Stimulated activated CD8-positive, alpha-beta memory T cell treated with anti-CD3 and anti-CD28 coated beads, Interleukin-2, amount 100 ng/mL, for 48 hours (primary cell): ENCODE data around the gene CDC6.

Source experiments
- DNase-seq, 2 donors: peaks; one replicate each; pipeline ENCODE4 v3.0.0-alpha.2; 2020; ENCODE audit warnings: low read depth in 2 of 2

CDC6 gene

DNA sequence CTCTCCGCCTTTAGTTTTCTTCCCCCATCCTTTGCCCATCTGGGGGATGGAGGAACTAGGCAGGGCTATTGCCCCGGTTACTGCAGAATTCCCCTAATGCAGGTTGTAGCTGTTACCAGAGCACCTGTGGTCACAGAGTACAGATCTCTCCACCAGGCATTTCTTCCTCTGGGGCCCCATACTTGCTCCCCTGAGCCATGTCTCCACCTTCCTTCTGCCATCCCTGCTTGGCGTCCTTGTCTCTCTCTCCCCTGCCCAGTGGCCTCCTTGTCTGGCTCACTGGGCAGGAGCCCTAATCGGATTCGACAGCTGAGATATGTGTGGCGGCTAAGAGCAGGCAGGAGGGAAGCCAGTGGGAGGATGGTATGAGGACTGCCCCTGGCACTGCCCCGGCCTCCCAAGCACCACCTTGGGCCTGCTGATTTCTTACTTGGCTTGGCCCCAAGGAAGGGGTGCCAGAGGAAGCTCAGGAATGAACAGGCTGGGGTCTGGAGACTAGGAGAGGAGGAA, 23.3 kb downstream of the CDC6 start:
- DNase-seq = no peak

DNA sequence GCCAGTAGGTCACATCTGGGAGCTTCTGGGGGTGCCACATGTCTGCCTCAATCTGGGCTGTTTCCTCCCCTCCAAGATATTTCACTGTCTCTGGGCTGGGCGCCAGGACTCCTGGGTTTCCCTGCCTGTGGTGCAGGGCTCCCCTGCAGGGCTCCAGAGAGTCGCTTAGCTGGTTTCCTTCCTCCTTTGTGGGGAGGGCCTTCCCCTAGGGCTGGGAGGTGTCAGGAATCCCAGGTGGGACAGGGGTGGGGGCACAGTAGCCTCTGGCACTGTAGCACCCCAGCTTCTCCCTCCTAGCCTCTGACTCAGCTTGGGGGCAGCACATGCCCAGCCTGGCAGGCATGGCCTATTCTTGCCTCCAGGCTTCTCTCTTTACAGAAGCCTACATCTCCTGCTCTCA, 23.9 kb downstream of the CDC6 start:
- DNase-seq = no peak

DNA sequence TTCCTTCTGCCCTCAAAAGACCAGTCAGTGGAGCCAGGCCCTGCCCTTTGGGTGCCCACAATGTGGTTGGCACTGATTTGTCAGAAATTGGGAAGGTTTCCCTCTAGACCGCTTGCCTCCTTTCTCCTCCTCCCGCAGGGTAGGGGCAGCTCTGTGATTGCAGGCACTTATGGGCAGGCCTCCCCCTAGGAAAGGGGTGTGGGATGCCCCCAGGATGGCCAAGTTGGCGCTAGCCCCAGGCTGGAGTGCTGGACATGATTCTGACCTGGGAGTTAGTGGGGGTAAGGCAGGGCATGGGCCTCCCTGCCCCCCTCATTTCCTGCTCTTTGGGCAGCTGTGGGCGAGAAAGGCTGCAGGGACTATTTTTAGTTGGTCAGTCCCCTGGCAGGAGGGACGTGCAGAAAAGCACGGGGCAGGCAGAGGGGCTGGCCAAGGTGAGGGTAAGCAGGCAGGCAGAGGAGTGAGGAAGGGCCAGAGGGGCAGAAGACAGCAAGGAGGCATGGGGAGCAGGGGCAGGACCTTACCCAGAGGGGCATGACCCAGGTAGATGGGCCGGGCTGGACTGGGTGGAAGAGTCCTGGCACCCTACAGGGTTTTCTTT, 24.6 kb downstream of the CDC6 start:
- DNase-seq = no peak

DNA sequence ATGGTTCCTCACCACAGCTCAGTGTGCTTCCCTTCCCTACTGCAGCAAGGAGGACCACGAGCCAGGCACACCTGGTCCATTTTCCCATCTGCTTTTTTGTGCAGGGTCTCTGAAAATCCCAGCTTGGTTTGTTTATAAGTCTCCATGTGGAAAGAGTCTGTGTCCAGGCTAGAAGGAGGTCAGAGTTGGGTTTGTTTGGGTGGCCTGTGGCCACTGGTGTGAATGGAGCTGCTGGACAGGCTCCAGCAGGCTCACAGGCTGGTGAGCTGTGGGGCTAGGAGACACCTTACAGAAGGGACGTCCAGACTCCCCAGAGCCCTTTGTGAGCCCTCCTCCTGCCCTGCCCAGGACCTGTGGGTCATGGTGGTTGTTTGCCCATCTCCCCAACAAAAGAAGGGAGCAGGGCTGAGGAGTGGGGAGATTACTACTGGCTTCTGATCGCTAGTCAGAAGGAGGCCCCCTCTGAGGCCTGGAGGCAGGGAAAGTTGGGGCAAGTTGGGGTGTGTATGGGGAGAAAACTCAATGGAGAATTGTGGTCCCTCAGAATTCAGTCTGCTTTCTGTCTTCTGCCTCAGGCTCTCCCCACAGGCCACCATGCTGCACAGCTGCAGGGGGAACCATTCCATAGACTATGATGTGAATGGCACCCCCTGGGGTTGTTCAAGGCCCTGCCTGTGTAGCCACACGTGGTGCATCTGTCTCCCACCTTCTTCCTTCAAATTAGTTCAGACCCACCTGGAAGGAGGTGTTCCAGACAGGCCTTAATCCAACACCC, 25.4 kb downstream of the CDC6 start:
- DNase-seq = no peak

DNA sequence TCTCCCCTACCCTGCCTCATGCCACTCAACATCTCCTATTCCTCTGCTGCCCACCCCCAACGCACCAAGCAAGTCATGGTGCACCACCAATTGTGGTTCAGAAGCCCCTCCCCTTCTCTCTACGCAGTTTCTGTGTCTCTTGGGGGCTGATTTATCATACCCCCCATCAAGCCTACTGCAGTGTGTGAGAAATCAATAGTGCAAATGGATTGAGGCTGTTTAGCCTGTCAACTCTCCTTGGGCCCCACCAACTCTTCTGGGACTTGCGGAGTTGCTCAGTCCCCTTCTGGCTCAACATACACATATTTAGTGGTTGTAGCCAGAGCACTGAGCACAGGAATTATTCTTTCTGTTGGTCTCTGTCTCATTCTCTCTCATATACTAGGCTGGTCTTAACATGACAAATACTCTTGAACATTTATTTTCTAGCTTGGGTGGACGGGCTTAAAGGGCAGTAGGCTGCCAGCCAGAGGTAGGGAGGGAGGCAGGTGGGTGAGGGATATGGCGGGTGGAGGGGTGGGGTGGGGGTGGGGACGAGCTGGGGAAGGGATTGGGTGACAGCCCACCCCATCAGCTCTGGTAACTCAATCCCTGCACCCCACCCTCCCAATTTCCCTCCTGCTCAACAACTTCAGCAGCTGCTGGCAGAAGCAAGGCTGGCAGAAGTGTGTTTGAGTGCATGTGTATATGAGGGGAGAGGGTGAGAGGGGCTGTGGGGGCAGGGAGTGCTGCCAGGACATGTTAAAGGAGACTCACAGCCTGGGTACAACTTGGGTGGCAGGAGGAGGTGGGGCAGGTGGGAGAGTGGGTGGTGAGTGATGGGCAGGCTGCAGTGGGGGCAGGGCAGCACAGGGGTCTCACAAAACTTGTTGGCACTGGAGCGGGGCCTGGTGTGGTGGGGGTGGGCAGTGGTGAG, 26.2 kb downstream of the CDC6 start:
- no peak for DNase-seq

DNA sequence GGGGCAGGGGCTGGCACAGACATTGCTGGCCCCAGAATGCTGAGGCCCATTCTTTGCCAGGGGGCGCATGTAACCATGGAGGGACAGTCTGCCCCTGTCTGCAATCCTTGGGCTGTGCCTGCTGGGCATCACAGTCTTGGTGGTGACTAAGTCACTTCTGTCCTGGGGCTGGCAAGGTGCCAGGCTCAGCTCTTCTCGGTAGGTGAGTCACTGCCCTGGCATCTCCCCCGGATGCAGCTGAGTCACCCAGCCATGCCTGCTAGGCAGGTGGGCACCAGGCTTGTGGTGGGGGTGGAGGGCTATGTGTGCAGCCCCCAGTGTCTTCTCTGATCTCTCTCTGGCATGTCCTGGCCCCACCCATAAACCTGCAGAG, 26.9 kb downstream of the CDC6 start:
- DNase-seq = peak; percentile 64 to 73

DNA sequence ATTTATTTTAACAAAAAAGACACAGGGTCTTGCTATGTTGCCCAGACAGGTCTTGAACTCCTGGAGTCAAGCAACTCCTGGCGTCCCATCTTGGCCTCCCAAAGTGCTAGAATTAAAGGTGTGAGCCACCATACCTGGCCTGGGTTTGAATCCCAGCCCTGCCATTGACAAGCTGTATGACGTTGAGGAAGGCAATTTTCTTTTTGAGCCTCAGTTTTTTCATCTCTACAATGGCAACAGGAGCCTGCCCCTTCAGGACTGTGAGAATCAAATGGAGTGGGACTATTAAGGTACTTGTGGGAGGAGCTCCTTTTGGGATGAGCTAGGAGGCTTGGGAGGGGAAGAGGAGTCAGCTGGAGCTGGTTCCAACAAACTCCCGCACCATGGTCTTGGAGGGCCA, 27.5 kb downstream of the CDC6 start:
- DNase-seq = no peak

DNA sequence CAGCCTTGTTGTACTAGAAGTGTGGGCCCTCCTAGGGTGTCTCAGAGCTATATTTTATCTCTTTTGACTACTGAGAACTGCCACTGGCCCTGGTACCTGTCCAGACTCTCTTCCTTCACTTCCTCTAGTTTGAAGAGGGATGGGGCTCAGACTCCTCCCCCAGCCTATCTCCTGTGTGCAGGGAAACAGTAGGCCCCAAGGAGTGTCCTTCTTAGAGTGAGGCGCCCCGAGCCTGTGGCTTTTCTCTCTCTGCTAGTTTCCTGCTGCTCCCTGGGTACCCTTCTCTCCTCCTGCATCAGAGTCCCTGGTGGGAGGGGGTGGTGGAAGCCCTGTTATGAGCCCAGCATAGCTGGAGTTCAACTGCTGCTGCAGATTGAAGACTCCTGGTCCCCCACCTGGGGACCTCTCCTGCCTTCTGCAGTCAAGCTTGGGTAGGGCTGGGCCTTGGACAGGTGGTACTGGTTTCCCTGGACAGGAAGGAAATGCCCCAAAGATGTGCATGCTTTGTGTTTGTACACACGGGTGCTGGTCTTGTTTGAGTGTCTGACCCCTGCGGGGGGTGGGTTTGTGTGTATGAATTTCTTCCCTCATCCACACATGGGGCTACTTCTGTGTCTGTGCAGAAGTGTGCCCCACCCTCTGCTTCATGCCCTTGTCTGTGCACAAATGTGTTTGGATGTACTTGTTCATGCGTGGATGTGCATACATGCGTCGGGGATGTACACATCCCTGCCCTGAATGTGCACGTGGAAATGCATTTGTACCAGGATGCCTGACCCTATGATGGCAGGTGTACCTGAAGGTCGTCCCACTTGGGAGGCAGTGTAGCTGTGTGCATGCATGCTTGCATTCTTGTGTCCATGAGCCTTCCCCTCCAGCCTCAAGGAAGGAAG, 28.2 kb downstream of the CDC6 start:
- DNase-seq = no peak

DNA sequence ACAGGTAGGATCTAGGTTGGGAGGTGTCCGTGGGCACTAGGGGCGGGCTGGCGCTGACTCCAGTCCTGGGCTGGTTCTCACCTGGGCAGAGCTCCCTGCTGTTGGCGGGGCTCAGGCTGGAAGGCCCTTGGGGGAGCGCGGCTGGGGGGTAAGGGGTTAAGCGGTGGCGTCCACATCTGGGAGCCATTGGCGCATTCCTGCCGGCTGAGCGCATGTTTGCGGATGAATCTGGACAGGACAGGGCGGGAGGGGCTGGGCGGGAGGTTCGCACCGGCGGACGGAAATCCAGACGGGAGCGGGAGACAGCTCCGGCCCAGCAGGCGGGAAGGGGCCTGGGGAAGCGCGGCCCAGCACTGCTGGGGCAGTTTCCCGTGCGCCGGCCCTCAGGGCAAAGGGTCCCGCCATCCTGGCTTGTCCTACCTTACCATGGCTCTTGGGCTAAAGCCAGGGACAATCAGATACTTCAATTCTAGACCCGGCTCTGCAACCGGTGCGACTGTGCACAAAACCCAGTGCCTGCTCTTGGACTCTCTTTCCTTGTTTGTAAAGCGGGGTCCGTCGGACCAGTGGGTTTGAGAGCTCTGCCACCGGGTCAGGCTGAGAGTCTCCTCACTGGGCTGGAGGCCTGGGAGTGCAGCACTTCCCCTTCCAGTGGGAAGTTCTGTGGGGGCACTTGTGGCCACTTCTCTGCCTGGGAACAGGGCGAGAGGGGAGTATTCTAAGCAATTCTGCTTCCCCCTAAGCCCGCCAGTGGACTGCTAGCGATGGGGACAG, 29.1 kb downstream of the CDC6 start:
- DNase-seq = no peak

DNA sequence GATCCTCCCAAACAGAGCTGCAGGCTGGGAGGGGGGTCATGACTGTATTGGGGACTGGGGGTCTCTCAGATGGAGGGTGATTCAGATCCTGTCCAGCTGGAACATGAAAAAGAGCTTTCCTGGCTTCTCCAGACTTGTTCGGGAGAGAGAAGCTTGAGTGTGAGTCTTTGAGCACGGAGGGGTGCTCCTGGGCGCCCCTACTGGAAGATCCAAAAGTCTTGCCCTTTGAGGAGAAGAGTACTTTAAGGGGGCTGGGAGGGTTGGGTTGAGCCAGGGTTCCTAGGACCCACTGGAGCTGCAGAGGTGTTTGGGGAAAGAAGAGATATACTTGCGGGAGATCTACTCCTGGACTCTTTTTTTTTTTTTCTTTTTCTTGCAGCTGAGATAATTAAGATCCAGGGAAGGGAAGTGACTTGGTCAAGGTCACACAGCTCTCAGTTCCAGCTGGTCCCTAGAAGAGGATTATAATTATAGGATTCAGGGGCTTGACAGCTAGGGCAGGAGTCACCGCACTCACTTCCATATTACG, 29.7 kb downstream of the CDC6 start:
- DNase-seq = no peak

DNA sequence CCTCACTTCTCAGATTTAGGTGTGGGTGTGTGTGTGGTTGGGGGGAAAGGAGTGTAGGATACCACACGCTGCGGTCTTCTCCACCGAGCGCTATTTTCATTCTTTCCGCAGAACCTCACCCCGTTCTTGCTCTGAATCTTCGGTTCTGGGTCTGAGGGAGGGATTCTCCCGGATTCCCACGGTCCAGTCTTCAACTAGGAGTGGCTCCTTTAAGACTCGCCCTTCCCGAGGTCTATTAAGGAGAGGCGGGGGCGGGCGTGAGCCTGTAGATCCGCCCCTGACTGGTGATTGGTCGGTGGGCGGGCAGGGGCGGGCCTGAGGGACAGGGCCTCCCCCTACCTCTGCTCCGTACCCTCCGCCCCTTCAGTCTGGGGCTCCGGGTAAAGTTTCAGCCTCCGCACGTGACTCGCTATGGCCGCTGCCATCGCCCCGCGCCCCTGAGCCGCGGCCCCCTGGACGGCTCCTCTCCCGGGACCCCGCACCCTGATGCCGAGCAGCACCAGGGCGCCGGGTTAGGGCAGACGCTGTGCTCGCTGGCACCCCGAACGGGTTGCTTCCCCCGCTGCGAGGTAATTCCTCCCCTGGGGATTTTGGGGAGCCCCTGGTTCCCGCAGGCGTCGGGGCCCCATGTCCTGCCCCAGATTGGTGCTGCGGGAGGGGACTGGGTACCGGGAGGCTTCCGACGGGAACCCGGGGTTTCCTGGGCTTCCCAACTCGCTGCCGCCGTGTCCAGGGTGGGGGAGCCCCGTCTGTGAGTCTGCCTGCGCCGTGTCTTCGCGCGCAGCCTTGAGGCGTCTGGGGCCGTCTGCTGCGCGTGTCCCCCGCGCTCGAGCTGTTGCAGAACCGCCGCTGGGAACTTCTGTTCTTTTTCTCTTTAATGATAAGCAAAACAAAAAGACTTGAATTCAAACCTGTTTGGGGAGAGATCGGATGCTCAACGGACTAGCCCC, 30.5 kb downstream of the CDC6 start:
- peak; percentile 88 for DNase-seq

DNA sequence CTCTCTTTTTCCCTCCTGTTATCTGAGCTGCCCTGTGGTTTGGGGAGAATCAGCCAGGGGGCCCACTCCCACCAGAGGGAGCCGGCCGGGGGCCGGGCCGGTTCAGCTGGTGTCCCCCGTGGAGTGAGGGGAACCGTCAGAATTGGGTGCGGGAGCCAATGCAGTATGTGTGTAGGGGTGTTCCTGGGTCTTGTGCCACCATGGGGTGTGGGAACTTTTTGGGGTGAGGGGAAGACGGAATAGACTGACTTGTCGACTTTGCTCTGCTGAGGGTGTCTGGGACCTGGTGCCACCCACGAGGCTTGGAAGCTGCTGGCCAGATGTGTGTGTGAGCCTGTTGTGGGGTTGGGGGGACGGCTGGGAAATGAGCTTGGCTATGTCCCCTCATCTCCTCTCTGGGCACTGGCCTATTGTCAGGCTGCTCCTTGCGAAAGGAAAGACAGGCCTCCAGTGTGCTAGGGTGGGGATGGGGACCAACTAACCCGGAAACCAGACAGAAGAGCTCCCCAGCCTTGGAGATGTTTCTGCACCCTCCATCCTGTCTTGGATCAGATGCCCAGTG, 31.2 kb downstream of the CDC6 start:
- DNase-seq = no peak

DNA sequence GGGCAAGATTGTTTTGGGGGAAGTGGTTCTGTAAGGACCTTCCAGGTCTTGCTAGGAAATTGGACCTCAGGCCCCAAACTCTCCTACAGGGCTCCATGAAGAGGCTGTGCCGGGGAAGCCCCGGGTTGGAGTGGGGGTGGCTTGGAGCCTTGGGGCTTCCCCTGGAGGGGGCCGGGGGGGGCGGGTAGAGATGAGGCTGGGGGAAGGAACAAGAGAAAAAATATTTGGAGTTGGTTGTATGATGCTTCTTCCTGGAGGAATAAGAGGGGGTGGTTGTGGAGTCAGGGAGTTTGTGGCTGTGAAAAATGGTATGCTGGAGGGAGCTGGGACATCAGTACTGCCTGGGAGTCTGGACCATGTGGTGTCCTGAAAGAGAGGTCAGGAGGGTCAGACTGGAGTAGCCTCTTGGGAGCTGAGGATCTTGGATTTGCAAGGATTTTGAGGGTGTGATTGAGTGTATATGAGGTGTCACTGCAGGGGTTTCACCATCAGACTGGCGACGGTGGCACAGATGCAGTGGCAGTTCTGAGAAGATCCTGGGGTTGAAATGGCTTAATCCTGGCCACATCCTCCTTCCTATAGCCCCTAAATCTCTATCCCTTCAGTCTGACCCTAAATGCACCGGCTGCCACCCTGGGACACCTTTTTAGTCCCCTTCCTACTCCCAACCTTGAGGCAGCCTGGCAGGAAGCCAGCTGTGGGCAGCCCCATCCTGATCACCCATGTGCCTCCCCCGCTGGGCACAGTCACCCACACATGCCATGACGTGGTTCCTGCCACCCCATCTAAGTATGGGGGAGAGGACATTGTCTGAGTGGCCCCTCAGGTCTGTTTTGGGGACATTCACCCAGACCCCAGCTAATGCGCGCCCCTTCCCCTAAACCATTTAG, 32.2 kb downstream of the CDC6 start:
- peak in 1 of 2 donors; percentile 60 for DNase-seq

DNA sequence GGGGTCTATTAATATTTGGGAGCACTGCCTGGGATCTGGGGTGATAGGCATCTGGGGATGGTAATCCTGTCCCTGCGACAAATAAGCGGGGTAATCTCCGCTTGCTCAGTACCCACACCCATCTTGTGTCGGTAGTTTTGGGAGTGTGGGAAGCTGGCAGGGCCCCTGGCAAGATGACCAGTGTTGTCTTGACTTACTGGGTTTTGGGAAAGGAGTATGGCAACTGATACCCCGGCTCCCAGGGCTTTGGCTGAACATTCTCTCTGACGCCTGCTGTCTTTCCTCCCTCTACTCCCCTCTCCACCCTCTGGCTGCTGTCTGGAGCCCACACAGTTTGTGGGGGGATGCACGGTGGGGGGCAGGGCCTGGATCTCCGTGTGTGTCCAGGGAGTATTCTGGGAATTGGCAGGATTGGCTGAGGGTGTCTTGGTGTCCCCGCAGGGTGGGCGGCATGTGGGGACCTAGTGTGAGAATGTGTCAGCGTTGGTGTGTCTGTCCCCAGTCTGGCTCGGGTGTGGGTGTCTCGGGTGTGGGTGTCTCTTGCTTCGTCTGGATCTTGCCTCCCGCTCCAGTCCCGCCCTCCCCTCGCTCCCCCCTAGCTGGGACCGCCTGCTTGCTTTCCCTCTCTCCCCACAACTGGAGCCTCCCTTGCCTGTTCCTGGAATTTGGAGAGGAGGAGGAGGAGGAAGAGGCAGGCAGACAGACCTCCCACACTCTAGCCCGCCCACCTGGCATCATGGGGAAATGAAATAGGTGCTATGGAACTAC, 33.3 kb downstream of the CDC6 start:
- no peak for DNase-seq

DNA sequence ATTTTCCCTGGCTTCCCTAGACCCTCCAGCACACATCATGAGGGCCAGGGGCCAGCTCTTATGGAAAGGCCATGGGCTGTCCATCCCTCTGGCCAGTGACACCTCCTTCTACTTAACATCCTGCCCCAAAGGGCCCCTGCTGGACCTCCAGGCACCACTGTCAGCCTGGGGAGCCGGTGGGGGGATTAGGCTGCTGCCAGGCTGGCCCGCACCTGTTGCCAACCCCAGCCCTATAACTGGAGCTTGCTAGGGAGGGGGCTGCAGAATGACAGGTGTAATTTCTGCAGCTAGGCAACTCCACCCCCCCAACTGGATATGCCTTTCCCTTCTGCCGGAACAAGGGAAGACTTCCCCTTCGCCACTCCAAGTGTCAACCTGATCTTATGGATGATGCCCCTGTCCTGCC, 33.8 kb downstream of the CDC6 start:
- DNase-seq = no peak

DNA sequence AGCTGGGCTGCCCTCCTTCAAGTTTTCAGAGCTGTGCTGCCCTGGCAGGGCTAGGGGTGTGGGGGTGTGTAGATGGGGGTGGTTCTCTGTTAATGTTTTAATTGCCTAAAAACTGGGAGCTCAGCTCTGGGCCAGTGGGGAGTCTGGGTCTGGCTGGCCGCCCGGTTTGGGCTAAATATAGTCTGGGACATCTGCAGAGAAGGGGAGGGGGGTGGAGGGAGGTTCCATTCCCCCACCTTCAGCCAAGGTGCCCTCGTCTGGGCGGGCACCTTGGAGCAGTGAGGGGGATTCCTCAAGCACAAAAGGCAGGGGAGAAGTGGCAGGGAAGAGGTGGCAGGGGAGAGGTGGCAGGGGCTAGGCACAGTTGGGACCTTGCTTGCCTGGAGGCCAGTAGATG, 34.3 kb downstream of the CDC6 start:
- DNase-seq = no peak
